Ramos (cell line): ENCODE measurements around the gene PRPF19.

ENCODE experiments used
- in situ Hi-C: fragments of 300-500 bp; cut with MboI; formaldehyde crosslinking; loops from one replicate; pipeline ENCODE4 v1.14.3; 2022; ENCODE audit warnings: low sequenced_read_pairs; ENCODE audit not compliant: unreplicated experiment

PRPF19 gene

GRCh38 chr11:60906132-60906972 is at the start of gene PRPF19:
Gene PRPF19 (minus strand): TSS chr11:60906585. CDS start chr11:60906382, 203 bp downstream.
- in situ Hi-C loops = loop anchor here (25.0 kb wide), 2 partner anchors 444 to 1794 kb away; partner anchors contain the start of genes FAM111B and MS4A1

- in situ Hi-C loops = no loop called here
Measured at GRCh38 chr11:60955571-60955970, 49.2 kb upstream of the PRPF19 start.

GRCh38 chr11:60954421-60954820 is 48.0 kb upstream of the PRPF19 start:
- in situ Hi-C loops = no loop called here

GRCh38 chr11:60953781-60954180 is 47.4 kb upstream of the PRPF19 start:
- in situ Hi-C loops = no loop called here

GRCh38 chr11:60952742-60953170 is 46.4 kb upstream of the PRPF19 start:
- in situ Hi-C loops = no loop called here

GRCh38 chr11:60951904-60952741 is 45.7 kb upstream of the PRPF19 start, which contains the start of gene SLC15A3:
Gene SLC15A3 (minus strand): TSS chr11:60952176. CDS start chr11:60951551, 625 bp downstream.
- in situ Hi-C loops = no loop called here

GRCh38 chr11:60951606-60951903 is 45.2 kb upstream of the PRPF19 start:
- in situ Hi-C loops = no loop called here

GRCh38 chr11:60950933-60951605 is 44.7 kb upstream of the PRPF19 start:
- in situ Hi-C loops = no loop called here

GRCh38 chr11:60950024-60950423 is 43.6 kb upstream of the PRPF19 start:
- in situ Hi-C loops = no loop called here

GRCh38 chr11:60948250-60948649 is 41.9 kb upstream of the PRPF19 start:
- in situ Hi-C loops = no loop called here

GRCh38 chr11:60947700-60948099 is 41.3 kb upstream of the PRPF19 start:
- in situ Hi-C loops = no loop called here

GRCh38 chr11:60946601-60947264 is 40.3 kb upstream of the PRPF19 start:
- in situ Hi-C loops = no loop called here

- in situ Hi-C loops = no loop called here
Measured at GRCh38 chr11:60945295-60945667, 38.9 kb upstream of the PRPF19 start.

- in situ Hi-C loops = no loop called here
Measured at GRCh38 chr11:60944490-60945294, 38.3 kb upstream of the PRPF19 start.

- in situ Hi-C loops = no loop called here
Measured at GRCh38 chr11:60942970-60943565, 36.7 kb upstream of the PRPF19 start.

- in situ Hi-C loops = no loop called here
Measured at GRCh38 chr11:60942219-60942618, 35.8 kb upstream of the PRPF19 start.

GRCh38 chr11:60941371-60942119 is 35.2 kb upstream of the PRPF19 start:
- in situ Hi-C loops = no loop called here

- in situ Hi-C loops = no loop called here
Measured at GRCh38 chr11:60939855-60940254, 33.5 kb upstream of the PRPF19 start.
